SH-SY5Y (cell line): ENCODE measurements around the gene SS18.

Source experiments
- GATA2 ChIP-seq: IDR thresholded peaks from 2 replicates; pipeline ENCODE4 v1.6.1; 2011; ENCODE audit warnings: mild to moderate bottlenecking, low read depth, low read length
- GATA3 ChIP-seq: IDR thresholded peaks from 2 replicates; pipeline ENCODE4 v1.6.1; 2011; ENCODE audit warnings: low read depth, mild to moderate bottlenecking, low read length, moderate library complexity

GRCh38 chr18:26039203-26039602 lies 51.2 kb downstream of the SS18 start:
- TF ChIP-seq GATA2 (no peak), GATA3 (no peak)
